OCI-LY1 (cell line): Measurements from ENCODE around the gene LMX1A.

ENCODE experiments used
- H2AFZ ChIP-seq: fragments of 200-600 bp; sonication (generic), shearing (Covaris generic); 2 replicates; pipeline ENCODE4 v1.6.0; 2014; ENCODE audit warnings: antibody characterized with exemption, mild to moderate bottlenecking, low read length
- H3F3A ChIP-seq: fragments of 200-600 bp; sonication (generic), shearing (Covaris generic); 2 replicates; pipeline ENCODE4 v1.6.0; 2014; ENCODE audit warnings: mild to moderate bottlenecking, antibody characterized with exemption, low read length, moderate library complexity; ENCODE audit not compliant: insufficient read depth
- H3K27ac ChIP-seq: fragments of 200-600 bp; sonication (generic); 2 replicates; pipeline ENCODE4 v1.5.1; 2014; ENCODE audit warnings: low read length, mixed run types, mild to moderate bottlenecking, low read depth; ENCODE audit not compliant: poor library complexity, severe bottlenecking
- H3K27me3 ChIP-seq: fragments of 200-600 bp; sonication (generic); 2 replicates; pipeline ENCODE4 v1.6.0; 2014; ENCODE audit warnings: antibody characterized with exemption, mild to moderate bottlenecking, low read length, moderate library complexity; ENCODE audit not compliant: insufficient read depth
- H3K36me3 ChIP-seq: fragments of 200-600 bp; sonication (generic); 2 replicates; pipeline ENCODE4 v1.6.1; 2014; ENCODE audit warnings: mild to moderate bottlenecking, antibody characterized with exemption, low read length, moderate library complexity, mixed read lengths; ENCODE audit not compliant: insufficient read depth
- H3K4me1 ChIP-seq: fragments of 200-600 bp; sonication (generic); 2 replicates; pipeline ENCODE4 v1.5.1; 2014; ENCODE audit warnings: mild to moderate bottlenecking, low read length, moderate library complexity; ENCODE audit not compliant: insufficient read depth, severe bottlenecking
- H3K4me2 ChIP-seq: fragments of 200-600 bp; sonication (generic), shearing (Covaris generic); 2 replicates; pipeline ENCODE4 v1.6.1; 2014; ENCODE audit warnings: low read length
- H3K4me3 ChIP-seq: fragments of 200-600 bp; sonication (generic); 2 replicates; pipeline ENCODE4 v1.5.1; 2014; ENCODE audit warnings: low read length, low read depth, mild to moderate bottlenecking, mixed read lengths; ENCODE audit not compliant: poor library complexity, severe bottlenecking
- H3K79me2 ChIP-seq: fragments of 200-600 bp; shearing (Covaris generic); 2 replicates; pipeline ENCODE4 v1.6.1; 2016; ENCODE audit warnings: mixed run types, low read length, mixed read lengths; ENCODE audit not compliant: insufficient read depth
- H3K9ac ChIP-seq: fragments of 200-600 bp; sonication (generic), shearing (Covaris generic); 2 replicates; pipeline ENCODE4 v1.6.1; 2014; ENCODE audit warnings: mild to moderate bottlenecking, low read length, mixed read lengths
- H3K9me2 ChIP-seq: fragments of 200-600 bp; sonication (generic), shearing (Covaris generic); 2 replicates; pipeline ENCODE4 v1.6.1; 2014; ENCODE audit warnings: low read depth, mild to moderate bottlenecking, low read length, mixed read lengths
- H3K9me3 ChIP-seq: fragments of 200-600 bp; shearing (Covaris generic); 2 replicates; pipeline ENCODE4 v1.6.1; 2014; ENCODE audit warnings: low read length, mixed read lengths
- H4K20me1 ChIP-seq: fragments of 200-600 bp; sonication (generic), shearing (Covaris generic); 2 replicates; pipeline ENCODE4 v1.6.0; 2016; ENCODE audit warnings: mild to moderate bottlenecking, low read length; ENCODE audit not compliant: insufficient read depth
- EZH2 ChIP-seq: fragments of 200-600 bp; sonication (generic), shearing (Covaris generic); IDR thresholded peaks from 2 replicates; pipeline ENCODE4 v1.8.0; 2017; ENCODE audit warnings: borderline replicate concordance, mixed run types, mild to moderate bottlenecking, antibody characterized with exemption, low read length, moderate library complexity, mixed read lengths
- TF ChIP-seq, protein P1 (sequence below): fragments of 200-600 bp; sonication (generic), shearing (Covaris generic); IDR thresholded peaks from 2 replicates; pipeline ENCODE4 v1.5.1; 2017; ENCODE audit warnings: mild to moderate bottlenecking, antibody characterized with exemption, low read length, moderate library complexity, mixed read lengths

LMX1A gene

DNA sequence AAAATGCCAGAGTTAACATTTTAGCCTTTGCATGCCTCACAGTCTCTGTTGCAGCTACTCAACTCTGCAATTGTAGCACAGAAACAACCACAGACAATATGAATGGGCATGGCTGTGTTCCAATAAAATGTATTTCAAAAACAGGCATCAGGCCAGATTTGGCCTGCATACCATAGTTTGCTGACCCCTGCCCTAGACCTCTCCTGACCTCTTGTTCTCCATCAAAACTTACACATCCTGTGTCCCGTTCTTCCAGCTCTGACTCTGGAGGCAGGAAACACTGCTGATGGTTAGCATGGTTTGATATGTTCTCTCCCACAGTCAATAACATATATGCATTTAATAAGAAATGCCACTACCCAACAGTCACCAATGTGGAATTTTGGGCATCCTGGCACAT lies 138.6 kb downstream of the LMX1A start:
- Histone ChIP-seq H3K4me1 (no peaks in the 10 kb centered on the region), H4K20me1 (no peaks in the 10 kb centered on the region), H3F3A (no peaks in the 10 kb centered on the region), H2AFZ (no peak overlapping the region), H3K9me3 (no peaks in the 10 kb centered on the region), H3K36me3 (no peaks in the 10 kb centered on the region), H3K9ac (no peak overlapping the region), H3K27ac (no peak overlapping the region), H3K4me2 (no peak overlapping the region), H3K79me2 (no peaks in the 10 kb centered on the region), H3K27me3 (no peaks in the 10 kb centered on the region), H3K9me2 (no peaks in the 10 kb centered on the region), H3K4me3 (no peak overlapping the region)
- TF ChIP-seq EZH2, result no peak
- TF ChIP-seq, protein P1, sequence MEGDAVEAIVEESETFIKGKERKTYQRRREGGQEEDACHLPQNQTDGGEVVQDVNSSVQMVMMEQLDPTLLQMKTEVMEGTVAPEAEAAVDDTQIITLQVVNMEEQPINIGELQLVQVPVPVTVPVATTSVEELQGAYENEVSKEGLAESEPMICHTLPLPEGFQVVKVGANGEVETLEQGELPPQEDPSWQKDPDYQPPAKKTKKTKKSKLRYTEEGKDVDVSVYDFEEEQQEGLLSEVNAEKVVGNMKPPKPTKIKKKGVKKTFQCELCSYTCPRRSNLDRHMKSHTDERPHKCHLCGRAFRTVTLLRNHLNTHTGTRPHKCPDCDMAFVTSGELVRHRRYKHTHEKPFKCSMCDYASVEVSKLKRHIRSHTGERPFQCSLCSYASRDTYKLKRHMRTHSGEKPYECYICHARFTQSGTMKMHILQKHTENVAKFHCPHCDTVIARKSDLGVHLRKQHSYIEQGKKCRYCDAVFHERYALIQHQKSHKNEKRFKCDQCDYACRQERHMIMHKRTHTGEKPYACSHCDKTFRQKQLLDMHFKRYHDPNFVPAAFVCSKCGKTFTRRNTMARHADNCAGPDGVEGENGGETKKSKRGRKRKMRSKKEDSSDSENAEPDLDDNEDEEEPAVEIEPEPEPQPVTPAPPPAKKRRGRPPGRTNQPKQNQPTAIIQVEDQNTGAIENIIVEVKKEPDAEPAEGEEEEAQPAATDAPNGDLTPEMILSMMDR, result no peak

DNA sequence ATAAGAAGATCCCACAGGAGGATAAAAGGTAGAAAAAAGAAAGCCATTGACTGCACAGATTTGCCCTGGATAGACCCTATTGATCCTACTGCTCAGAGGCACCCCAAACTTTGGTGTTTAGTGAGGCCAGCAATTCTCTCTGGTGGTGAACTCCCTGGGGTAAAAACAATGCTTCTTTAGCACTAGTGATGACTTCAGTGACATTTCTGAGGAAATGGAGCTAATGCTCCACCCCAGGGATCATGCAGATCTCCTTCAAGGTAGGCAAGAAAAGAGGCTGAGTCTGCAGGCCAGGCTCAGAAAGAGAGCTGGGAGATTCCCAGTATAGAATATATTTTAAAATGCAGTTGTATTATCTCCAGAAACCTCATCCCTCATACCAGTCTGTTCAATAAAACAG lies 140.3 kb downstream of the LMX1A start:
- H2AFZ ChIP-seq, result no peak overlapping the region
- H4K20me1 ChIP-seq, result no peaks in the 10 kb centered on the region
- H3K4me3 ChIP-seq, result no peak overlapping the region
- H3K9me3 ChIP-seq, result no peaks in the 10 kb centered on the region
- H3K4me1 ChIP-seq, result no peaks in the 10 kb centered on the region
- no peaks in the 10 kb centered on the region for H3K79me2 ChIP-seq
- no peaks in the 10 kb centered on the region for H3K36me3 ChIP-seq
- H3K27ac ChIP-seq, result no peak overlapping the region
- H3K4me2 ChIP-seq, result no peak overlapping the region
- H3K9me2 ChIP-seq, result no peaks in the 10 kb centered on the region
- H3K9ac ChIP-seq, result no peak overlapping the region
- no peaks in the 10 kb centered on the region for H3K27me3 ChIP-seq
- TF ChIP-seq, protein P1, result no peak
- TF ChIP-seq EZH2, result no peak
- no peaks in the 10 kb centered on the region for H3F3A ChIP-seq

DNA sequence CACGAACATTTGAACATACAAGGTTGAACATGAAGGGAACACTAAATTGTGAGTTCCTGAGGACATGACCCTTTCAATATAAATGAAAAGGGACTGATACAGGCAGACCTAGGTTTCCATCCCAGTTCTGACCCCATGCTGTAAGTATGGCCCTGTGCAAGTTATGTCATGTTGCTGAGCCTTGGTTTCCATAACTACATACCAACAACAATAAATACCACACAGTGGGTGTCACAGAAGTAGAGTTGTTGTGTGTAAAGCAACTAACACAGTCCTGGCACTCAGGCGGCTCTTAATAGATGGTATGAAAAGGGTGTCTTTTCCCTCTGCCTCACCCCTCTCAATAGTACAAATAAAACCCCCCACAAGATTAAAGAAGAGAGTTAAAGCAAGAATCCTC lies 140.8 kb downstream of the LMX1A start:
- H3K9me2 ChIP-seq, result no peaks in the 10 kb centered on the region
- H3K9ac ChIP-seq, result no peak overlapping the region
- H3K79me2 ChIP-seq, result no peaks in the 10 kb centered on the region
- no peaks in the 10 kb centered on the region for H3K4me1 ChIP-seq
- H3F3A ChIP-seq, result no peaks in the 10 kb centered on the region
- no peak overlapping the region for H3K27ac ChIP-seq
- H3K4me2 ChIP-seq, result no peak overlapping the region
- TF ChIP-seq, protein P1, result no peak
- no peak for TF ChIP-seq EZH2
- no peaks in the 10 kb centered on the region for H3K9me3 ChIP-seq
- no peaks in the 10 kb centered on the region for H3K36me3 ChIP-seq
- no peaks in the 10 kb centered on the region for H4K20me1 ChIP-seq
- H3K4me3 ChIP-seq, result no peak overlapping the region
- H2AFZ ChIP-seq, result no peak overlapping the region
- no peaks in the 10 kb centered on the region for H3K27me3 ChIP-seq
